Sciatic nerve (tissue), 2 donors: ENCODE data around the gene LILRB2. TPM values are rescaled to one million over a fixed set of nuclear protein-coding genes. Genes with fewer than 3 reads are reported as not detected.
A peak's percentile ranks its signal among the peaks of the same experiment; 100 is the strongest.
"Not testable (repeated sequence)": the region's sequence is repeated elsewhere in the genome, so short reads cannot be mapped to it uniquely, and the experiment has no call there.

Experiments
- ATAC-seq: fragments of 200-7000 bp; cut with Tn5 transposase; one replicate; pipeline ENCODE4 v1.9.1; 2020; ENCODE audit warnings: mild to moderate bottlenecking, moderate library complexity
- DNase-seq: peaks from one replicate; pipeline ENCODE4 v3.0.0-alpha.2; 2020; ENCODE audit warnings: low spot score
- intact Hi-C: fragments of 100-400 bp; cut with DNase I; formaldehyde crosslinking; loops from one replicate; pipeline ENCODE4 v1.14.2; 2022
- total RNA-seq: library from RNA; stranded (reverse); fragmentation: NEBNext Ultra II Directional; extraction: Animal tissue kit (Norgen Biotek cat#: 25700); gene quantifications from one replicate; pipeline ENCODE4 v1.2.1, GENCODE V29; 2021
- donor health status: DM: no; HTN: no; CAD: no.
- donor health status: DM: no; HTN: no; CAD: no.

LILRB2 gene
- total RNA-seq, 1 donor from 2014 or later, result 12.9 TPM

GRCh38 chr19:54309811-54310210, 28.9 kb upstream of the LILRB2 start:
- DNase-seq, result no peak
- no peak for ATAC-seq
- intact Hi-C loops, result no loop called here

GRCh38 chr19:54307389-54308020, 26.6 kb upstream of the LILRB2 start:
- no peak for ATAC-seq
- no peak for DNase-seq
- intact Hi-C loops, result no loop called here

GRCh38 chr19:54305141-54305540, 24.2 kb upstream of the LILRB2 start:
- ATAC-seq (no peak), DNase-seq (no peak)
- intact Hi-C loops, result no loop called here

- intact Hi-C loops, result no loop called here
- DNase-seq (no peak), ATAC-seq (no peak)
Measured at GRCh38 chr19:54302257-54302656, 21.3 kb upstream of the LILRB2 start.

- intact Hi-C loops, result no loop called here
- no peak for DNase-seq
- no peak for ATAC-seq
Measured at GRCh38 chr19:54299515-54299914, 18.6 kb upstream of the LILRB2 start.

- intact Hi-C loops, result no loop called here
- no peak for ATAC-seq
- no peak for DNase-seq
Measured at GRCh38 chr19:54299126-54299498, 18.2 kb upstream of the LILRB2 start.

- DNase-seq (no peak), ATAC-seq (no peak)
- intact Hi-C loops, result no loop called here
Measured at GRCh38 chr19:54298357-54299125, 17.6 kb upstream of the LILRB2 start.

- intact Hi-C loops, result no loop called here
- no peak for DNase-seq
- no peak for ATAC-seq
Measured at GRCh38 chr19:54297759-54298305, 16.9 kb upstream of the LILRB2 start.

- intact Hi-C loops, result no loop called here
- ATAC-seq, result no peak
- no peak for DNase-seq
Measured at GRCh38 chr19:54294539-54294938, 13.6 kb upstream of the LILRB2 start.

GRCh38 chr19:54289160-54289559, 8.2 kb upstream of the LILRB2 start:
- ATAC-seq, intact Hi-C loops, DNase-seq: not testable (repeated sequence)

GRCh38 chr19:54287456-54287855, 6.5 kb upstream of the LILRB2 start:
- no peak for ATAC-seq
- DNase-seq, result no peak
- intact Hi-C loops, result no loop called here

GRCh38 chr19:54286283-54286682, 5.4 kb upstream of the LILRB2 start:
- ATAC-seq, DNase-seq, intact Hi-C loops: not testable (repeated sequence)

- ATAC-seq, result peak; percentile 46
- DNase-seq, intact Hi-C loops: not testable (repeated sequence)
Measured at GRCh38 chr19:54285427-54286056, 4.6 kb upstream of the LILRB2 start.

- DNase-seq, result no peak
- no peak for ATAC-seq
- intact Hi-C loops, result no loop called here
Measured at GRCh38 chr19:54282686-54283470, 2.0 kb upstream of the LILRB2 start.

GRCh38 chr19:54281729-54282075, 792 bp upstream of the LILRB2 start:
- not testable (repeated sequence) for DNase-seq

GRCh38 chr19:54280441-54280840, 469 bp downstream of the LILRB2 start:
- intact Hi-C loops, DNase-seq: not testable (repeated sequence)
- peak; percentile 73 for ATAC-seq

More at GRCh38 chr19:54281729-54282075, 792 bp upstream of the LILRB2 start:
- intact Hi-C loops, ATAC-seq: not testable (repeated sequence)

- ATAC-seq, DNase-seq, intact Hi-C loops: not testable (repeated sequence)
Measured at GRCh38 chr19:54280025-54280424, 885 bp downstream of the LILRB2 start.

- DNase-seq (no peak), ATAC-seq (no peak)
Measured at GRCh38 chr19:54279406-54279962, 1.4 kb downstream of the LILRB2 start.

More at GRCh38 chr19:54279406-54279962, 1.4 kb downstream of the LILRB2 start:
- intact Hi-C loops, result no loop called here
